Germinal center (tissue), 1 donor: ENCODE data around the gene MTMR12.
"Not testable (repeated sequence)": the region's sequence is repeated elsewhere in the genome, so short reads cannot be mapped to it uniquely, and the experiment has no call there.

Experiments
- DNase-seq: peaks from one replicate; pipeline ENCODE4 v3.0.0; 2012; ENCODE audit warnings: mixed read lengths, low spot score

The MTMR12 gene

GRCh38 chr5:32232441-32233219, 80.1 kb downstream of the MTMR12 start:
- peak; percentile 76 for DNase-seq

- no peak for DNase-seq
Observed at GRCh38 chr5:32231929-32232328, 80.8 kb downstream of the MTMR12 start.

GRCh38 chr5:32231241-32231640, 81.5 kb downstream of the MTMR12 start:
- no peak for DNase-seq

GRCh38 chr5:32230356-32231099, 82.2 kb downstream of the MTMR12 start:
- DNase-seq: no peak

- no peak for DNase-seq
Observed at GRCh38 chr5:32229586-32229985, 83.2 kb downstream of the MTMR12 start.

GRCh38 chr5:32228816-32229215, 83.9 kb downstream of the MTMR12 start:
- DNase-seq: no peak

- no peak for DNase-seq
Observed at GRCh38 chr5:32225445-32225844, 87.3 kb downstream of the MTMR12 start.

- no peak for DNase-seq
Observed at GRCh38 chr5:32223972-32224609, 88.6 kb downstream of the MTMR12 start.

GRCh38 chr5:32222723-32223470, 89.8 kb downstream of the MTMR12 start:
- no peak for DNase-seq

GRCh38 chr5:32217886-32218396, 94.8 kb downstream of the MTMR12 start:
- no peak for DNase-seq

- DNase-seq: not testable (repeated sequence)
Observed at GRCh38 chr5:32214344-32214743, 98.4 kb downstream of the MTMR12 start.

- no peak for DNase-seq
Observed at GRCh38 chr5:32210151-32210550, 102.6 kb downstream of the MTMR12 start.

GRCh38 chr5:32208837-32209236, 103.9 kb downstream of the MTMR12 start:
- DNase-seq: not testable (repeated sequence)

- no peak for DNase-seq
Observed at GRCh38 chr5:32207355-32207634, 105.4 kb downstream of the MTMR12 start.

- peak; percentile 46 for DNase-seq
Observed at GRCh38 chr5:32206509-32207354, 106.0 kb downstream of the MTMR12 start.

- DNase-seq: no peak
Observed at GRCh38 chr5:32206053-32206452, 106.7 kb downstream of the MTMR12 start.

- DNase-seq: no peak
Observed at GRCh38 chr5:32202394-32202793, 110.3 kb downstream of the MTMR12 start.

- no peak for DNase-seq
Observed at GRCh38 chr5:32201122-32201753, 111.5 kb downstream of the MTMR12 start.

GRCh38 chr5:32197032-32197431, 115.7 kb downstream of the MTMR12 start:
- no peak for DNase-seq

GRCh38 chr5:32195265-32195664, 117.5 kb downstream of the MTMR12 start:
- no peak for DNase-seq

GRCh38 chr5:32193591-32193990, 119.1 kb downstream of the MTMR12 start:
- DNase-seq: peak; percentile 27
